Stimulated activated naive CD8-positive, alpha-beta T cell treated with anti-CD3 and anti-CD28 coated beads, Interleukin-15, amount 100 ng/mL, for 72 hours (primary cell): ENCODE data around the gene DPP7.

Experiments
- ATAC-seq: fragments of 150-1000 bp; cut with Tn5 transposase; 2 replicates; pipeline ENCODE4 v1.10.0; 2021; ENCODE audit warnings: mild to moderate bottlenecking, moderate library complexity
- DNase-seq, 2 donors: peaks; one replicate each; pipeline ENCODE4 v3.0.0; 2021 to 2022
- H3K27ac Mint-ChIP-seq, 2 donors: one replicate each; pipeline ENCODE4 v1.8.0; 2022; ENCODE audit warnings: mild to moderate bottlenecking in 2 of 2, mixed read lengths in 2 of 2, moderate library complexity in 2 of 2
- H3K27me3 Mint-ChIP-seq: one replicate; pipeline ENCODE4 v1.8.0; 2022; ENCODE audit warnings: mixed read lengths
- H3K4me1 Mint-ChIP-seq: one replicate; pipeline ENCODE4 v1.8.0; 2022; ENCODE audit warnings: mild to moderate bottlenecking, mixed read lengths
- H3K4me3 Mint-ChIP-seq, 2 donors: one replicate each; pipeline ENCODE4 v1.8.0; 2022; ENCODE audit warnings: mild to moderate bottlenecking in 2 of 2, mixed read lengths in 2 of 2, moderate library complexity in 1 of 2
- H3K9me3 Mint-ChIP-seq, 2 donors: one replicate each; pipeline ENCODE4 v1.8.0; 2022; ENCODE audit warnings: mixed read lengths in 2 of 2

Gene DPP7

DNA sequence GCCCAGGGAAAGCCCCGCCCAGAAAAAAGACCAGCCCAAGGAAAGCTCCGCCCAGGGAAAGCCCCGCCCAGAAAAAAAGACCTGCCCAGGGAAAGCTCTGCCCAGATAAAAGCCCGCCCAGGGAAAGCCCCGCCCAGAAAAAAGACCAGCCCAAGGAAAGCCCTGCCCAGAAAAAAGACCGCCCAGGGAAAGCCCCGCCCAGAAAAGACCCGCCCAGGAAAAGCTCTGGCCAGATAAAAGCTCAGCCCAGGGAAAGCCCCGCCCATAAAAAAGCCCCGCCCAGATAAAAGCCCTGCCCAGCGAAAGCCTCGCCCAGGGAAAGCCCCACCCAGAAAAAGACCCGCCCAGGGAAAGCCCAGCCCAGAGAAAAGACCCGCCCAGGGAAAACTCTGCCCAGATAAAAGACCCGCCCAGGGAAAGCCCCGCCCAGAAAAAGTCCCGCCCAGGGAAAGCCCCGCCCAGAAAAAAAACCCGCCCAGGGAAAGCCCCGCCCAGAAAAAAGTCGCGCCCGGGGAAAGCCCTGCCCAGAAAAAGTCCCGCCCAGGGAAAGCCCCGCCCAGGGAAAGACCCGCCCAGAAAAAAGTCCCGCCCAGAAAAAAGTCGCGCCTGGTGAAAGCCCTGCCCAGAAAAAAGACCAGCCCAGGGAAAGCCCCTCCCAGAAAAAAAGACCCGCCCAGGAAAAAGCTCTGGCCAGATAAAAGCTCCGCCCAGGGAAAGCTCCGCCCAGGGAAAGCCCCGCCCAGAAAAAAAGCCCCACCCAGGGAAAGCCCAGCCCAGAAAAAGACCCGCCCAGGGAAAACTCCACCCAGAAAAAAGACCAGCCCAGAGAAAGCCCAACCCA, 36.3 kb upstream of the DPP7 start:
- peaks cover 43% of the 10 kb centered on the region for H3K27me3 Mint-ChIP-seq
- no peaks in the 10 kb centered on the region for H3K9me3 Mint-ChIP-seq
- ATAC-seq, result peak; percentile 62
- peak overlapping the region; percentile 54 to 59 for H3K4me3 Mint-ChIP-seq
- no peak overlapping the region for H3K27ac Mint-ChIP-seq
- H3K4me1 Mint-ChIP-seq, result peaks cover 23% of the 10 kb centered on the region
- DNase-seq, result peak; percentile 90 to 94

DNA sequence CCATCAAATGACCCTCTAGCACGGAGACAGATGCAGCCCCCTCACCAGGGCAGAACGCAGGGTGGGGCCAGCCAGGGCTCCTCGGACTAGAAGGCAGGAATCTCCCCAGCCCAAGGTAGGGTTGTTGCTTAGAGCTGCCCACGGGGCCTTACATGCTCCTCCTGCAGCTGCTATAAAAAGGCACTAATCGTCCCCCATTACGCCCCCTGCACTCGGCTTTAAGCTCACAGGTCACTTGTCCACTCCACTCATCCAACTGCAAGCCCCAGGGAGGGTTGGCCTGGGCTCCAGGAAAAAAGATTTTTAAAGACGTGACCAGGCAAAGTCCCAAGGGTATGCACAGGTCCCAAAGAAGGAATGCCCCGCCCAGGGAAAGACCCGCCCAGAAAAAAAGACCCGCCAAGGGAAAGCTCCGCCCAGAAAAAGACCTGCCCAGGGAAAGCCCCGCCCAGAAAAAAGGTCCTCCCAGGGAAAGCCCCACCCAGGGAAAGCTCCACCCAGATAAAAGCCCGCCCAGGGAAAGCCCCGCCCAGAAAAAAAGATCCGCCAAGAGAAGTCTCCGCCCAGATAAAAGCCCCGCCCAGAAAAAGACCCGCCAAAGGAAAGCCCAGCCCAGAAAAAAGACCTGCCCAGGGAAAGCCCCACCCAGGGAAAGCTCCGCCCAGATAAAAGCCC, 35.5 kb upstream of the DPP7 start:
- Mint-ChIP-seq H3K27ac (no peak overlapping the region), H3K27me3 (peaks cover 38% of the 10 kb centered on the region), H3K4me1 (peaks cover 22% of the 10 kb centered on the region), H3K4me3 (peak overlapping the region; percentile 17 to 59), H3K9me3 (no peaks in the 10 kb centered on the region)
- ATAC-seq (no peak), DNase-seq (no peak)

DNA sequence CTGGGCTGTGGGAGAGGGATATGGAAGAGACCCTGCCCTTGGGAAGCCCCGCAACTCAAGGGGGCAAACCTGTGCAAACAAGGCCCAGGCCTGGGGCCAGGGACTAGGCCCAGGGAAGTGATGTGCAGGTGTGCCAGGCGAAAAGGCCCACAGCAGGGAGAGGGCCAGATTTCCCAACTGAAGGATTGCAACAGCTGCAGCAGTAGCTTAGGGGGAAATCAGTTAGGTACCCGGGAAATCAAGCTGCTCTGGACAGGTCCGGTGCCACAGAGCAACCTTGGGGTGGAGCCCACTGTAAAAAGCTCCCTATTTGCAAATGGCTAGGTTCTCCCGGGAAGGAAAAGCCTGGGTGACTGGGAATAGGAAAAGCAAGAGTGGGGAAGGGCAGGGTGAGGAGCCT, 34.8 kb upstream of the DPP7 start:
- Mint-ChIP-seq H3K4me1 (peaks cover 22% of the 10 kb centered on the region), H3K27me3 (peaks cover 36% of the 10 kb centered on the region), H3K27ac (no peak overlapping the region), H3K9me3 (no peaks in the 10 kb centered on the region), H3K4me3 (no peak overlapping the region)
- ATAC-seq (no peak), DNase-seq (no peak)

DNA sequence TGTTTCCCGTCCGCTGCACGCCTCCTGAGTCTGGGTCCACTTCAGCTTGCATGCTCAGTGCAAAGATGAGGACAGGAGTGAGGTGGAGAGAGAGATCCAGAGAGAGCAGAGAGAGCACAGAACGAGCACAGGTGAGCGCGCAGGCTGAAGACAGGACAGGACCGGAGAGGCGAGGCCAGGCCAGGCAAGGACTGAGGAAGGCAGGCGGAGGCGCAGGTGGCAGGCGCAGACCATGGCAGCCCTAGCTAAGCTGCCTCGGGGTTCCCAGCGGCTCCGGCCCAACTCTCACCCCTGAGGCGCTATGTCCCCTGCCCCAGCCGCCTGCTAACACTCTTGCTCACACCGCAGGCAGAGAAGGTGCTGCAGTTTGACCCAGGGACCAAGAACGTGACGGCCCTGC, 34.1 kb upstream of the DPP7 start:
- Mint-ChIP-seq H3K4me1 (peaks cover 22% of the 10 kb centered on the region), H3K4me3 (no peak overlapping the region), H3K9me3 (no peaks in the 10 kb centered on the region), H3K27me3 (peaks cover 43% of the 10 kb centered on the region), H3K27ac (no peak overlapping the region)
- no peak for DNase-seq
- ATAC-seq, result no peak

DNA sequence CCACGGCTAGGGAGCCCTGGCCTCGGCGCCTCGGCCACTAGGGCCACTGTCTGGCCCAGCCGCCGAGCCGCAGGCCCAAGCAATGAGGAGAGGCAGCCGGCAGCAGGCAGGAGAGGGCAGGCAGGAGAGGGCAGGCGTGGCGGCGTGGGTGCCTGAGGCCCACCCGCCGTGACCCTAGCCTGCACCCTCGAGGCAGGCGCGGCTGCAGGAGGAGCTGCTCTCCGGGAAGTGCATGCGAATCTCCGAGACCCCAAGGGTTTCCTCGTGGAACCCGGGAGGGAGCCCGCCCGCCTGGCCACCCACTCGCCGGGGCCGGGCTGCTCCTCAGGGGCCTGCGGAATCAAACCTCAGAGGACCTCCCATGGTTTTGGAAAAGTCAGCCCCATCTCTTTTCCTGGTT, 33.7 kb upstream of the DPP7 start:
- H3K27me3 Mint-ChIP-seq, result peaks cover 47% of the 10 kb centered on the region
- H3K4me1 Mint-ChIP-seq, result peaks cover 22% of the 10 kb centered on the region
- H3K4me3 Mint-ChIP-seq, result no peak overlapping the region
- DNase-seq (no peak), ATAC-seq (no peak)
- no peak overlapping the region for H3K27ac Mint-ChIP-seq
- no peaks in the 10 kb centered on the region for H3K9me3 Mint-ChIP-seq

DNA sequence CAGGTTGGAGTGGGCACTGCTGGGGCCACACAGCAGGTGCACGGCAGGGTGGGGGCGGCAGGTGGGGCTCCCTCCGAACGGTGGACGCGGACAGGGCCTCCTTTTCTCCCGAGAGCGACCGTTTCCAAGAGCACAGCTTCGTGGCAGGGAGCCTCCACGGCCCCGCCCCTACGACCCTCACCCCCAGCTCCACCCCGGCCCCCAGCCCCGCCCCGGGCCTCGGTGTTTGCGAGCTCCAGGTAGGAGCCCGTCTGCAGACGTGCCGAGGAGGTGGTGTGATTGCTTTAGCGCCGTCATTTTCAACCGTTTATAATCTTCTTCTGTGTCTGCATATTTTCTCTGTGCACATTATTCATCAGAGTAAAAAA, 33.2 kb upstream of the DPP7 start:
- no peak for ATAC-seq
- H3K9me3 Mint-ChIP-seq, result no peaks in the 10 kb centered on the region
- peaks cover 22% of the 10 kb centered on the region for H3K4me1 Mint-ChIP-seq
- H3K27me3 Mint-ChIP-seq, result peaks cover 51% of the 10 kb centered on the region
- no peak overlapping the region for H3K27ac Mint-ChIP-seq
- H3K4me3 Mint-ChIP-seq, result no peak overlapping the region
- no peak for DNase-seq

DNA sequence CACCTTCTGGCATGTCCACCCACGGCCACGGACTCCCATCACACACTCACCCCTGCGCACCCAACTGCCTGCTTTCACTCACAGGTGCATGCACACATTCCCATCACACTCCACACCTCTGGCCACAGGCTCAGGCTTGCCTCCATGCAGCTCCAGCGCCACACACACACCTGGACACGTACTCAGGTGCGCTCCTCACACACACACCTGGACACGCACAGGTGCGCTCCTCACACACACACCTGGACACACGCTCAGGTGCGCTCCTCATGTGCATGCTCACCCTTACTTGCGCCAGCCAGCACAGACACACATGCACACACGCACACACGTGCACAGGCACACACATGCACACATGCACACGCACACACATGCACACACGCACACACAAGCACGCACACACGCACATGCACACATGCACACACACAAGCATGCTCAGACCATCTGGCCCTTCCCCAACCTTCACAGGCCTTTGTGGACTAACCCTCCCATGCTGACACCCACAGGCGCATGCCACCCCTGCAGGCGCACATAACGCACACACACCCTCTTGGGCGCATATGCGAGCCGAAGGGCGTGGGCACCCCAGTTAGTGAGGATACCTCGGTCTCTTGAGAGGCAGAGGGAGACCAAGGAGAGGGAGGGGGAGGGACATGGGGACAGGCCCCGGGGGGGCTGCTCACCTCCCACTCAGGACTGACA, 32.7 kb upstream of the DPP7 start:
- no peak overlapping the region for H3K4me3 Mint-ChIP-seq
- H3K27ac Mint-ChIP-seq, result no peak overlapping the region
- peaks cover 22% of the 10 kb centered on the region for H3K4me1 Mint-ChIP-seq
- no peak for DNase-seq
- peaks cover 56% of the 10 kb centered on the region for H3K27me3 Mint-ChIP-seq
- H3K9me3 Mint-ChIP-seq, result no peaks in the 10 kb centered on the region
- no peak for ATAC-seq

DNA sequence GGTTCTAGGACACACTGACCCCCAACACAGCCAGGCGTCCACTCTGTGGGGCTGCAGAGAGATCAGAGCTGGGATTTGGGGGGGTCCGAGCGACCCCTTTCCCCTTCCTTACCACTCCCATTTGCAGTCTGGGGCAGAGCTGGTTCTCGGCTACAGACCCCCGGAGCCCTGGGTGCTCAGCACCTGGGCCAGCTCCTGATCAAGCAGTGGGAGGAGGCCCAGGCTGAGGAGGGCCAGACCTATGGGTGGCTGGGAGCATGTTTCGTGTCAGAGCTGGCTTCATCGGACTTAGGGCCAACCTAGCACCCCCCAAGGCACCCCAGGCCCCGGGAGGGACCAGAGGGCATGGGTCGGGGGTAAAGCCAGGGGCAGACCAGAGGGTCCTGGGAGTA, 32.0 kb upstream of the DPP7 start:
- Mint-ChIP-seq H3K9me3 (no peaks in the 10 kb centered on the region), H3K4me3 (no peak overlapping the region), H3K27ac (no peak overlapping the region), H3K27me3 (peaks cover 63% of the 10 kb centered on the region), H3K4me1 (peaks cover 16% of the 10 kb centered on the region)
- DNase-seq (no peak), ATAC-seq (no peak)

DNA sequence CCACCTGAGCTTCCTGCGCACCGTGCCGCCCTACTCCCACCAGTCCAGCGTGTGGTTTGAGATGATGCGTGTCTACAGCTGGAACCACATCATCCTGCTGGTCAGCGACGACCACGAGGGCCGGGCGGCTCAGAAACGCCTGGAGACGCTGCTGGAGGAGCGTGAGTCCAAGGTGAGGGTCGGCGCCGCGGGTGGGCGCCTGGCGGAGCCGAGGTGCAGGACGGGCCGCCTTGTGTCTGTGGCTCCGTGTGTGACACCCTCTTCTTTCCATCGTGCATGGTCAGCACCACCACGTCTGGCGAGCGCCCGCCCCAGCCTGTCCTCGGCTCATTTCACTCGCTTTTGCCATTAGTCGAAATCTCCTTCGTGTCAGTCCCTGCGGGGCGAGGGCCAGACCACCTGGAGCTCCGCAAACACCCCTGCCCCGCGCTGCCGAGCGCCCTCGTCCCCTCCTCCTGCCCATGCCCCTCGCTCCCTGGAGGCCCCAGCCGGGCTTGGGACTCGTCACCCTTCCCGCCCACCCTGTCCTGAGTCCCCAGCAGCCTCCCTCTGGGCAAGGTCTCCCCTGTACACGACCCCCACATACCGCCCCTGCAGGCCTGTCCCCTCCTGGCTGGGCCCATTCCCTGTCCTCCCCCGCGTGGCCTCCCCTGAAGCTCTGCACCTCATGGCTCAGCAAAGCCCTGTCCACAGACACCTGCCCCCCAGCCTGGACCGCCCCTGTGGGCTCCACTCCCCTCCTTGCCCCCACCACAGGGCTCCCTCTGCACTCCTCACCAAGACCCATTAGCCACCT, 31.4 kb upstream of the DPP7 start:
- ATAC-seq (peak; percentile 5), DNase-seq (no peak)
- Mint-ChIP-seq H3K9me3 (no peaks in the 10 kb centered on the region), H3K27ac (no peak overlapping the region), H3K27me3 (peaks cover 69% of the 10 kb centered on the region), H3K4me1 (peaks cover 10% of the 10 kb centered on the region), H3K4me3 (no peak overlapping the region)

DNA sequence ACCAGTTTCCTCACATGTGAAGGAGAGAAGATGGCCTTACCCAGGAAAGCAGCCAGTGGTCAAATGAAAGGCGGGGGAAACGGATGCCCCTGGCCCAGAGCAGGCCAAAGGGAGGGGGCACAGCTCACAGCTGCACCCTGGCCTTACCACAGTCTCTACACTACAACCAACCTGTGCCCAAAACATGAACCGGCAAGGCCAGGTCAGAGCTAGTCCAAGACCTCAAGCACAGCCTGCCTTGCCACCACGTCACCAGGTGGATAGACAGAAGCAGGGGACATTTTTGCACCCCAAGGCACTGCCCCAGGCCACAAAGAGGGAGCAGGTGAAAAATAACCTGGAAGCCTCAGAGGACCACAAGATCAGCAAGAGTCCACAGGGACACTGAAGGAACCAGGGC, 28.9 kb upstream of the DPP7 start:
- Mint-ChIP-seq H3K4me1 (peaks cover 4% of the 10 kb centered on the region), H3K9me3 (no peaks in the 10 kb centered on the region)
- ATAC-seq, result no peak

DNA sequence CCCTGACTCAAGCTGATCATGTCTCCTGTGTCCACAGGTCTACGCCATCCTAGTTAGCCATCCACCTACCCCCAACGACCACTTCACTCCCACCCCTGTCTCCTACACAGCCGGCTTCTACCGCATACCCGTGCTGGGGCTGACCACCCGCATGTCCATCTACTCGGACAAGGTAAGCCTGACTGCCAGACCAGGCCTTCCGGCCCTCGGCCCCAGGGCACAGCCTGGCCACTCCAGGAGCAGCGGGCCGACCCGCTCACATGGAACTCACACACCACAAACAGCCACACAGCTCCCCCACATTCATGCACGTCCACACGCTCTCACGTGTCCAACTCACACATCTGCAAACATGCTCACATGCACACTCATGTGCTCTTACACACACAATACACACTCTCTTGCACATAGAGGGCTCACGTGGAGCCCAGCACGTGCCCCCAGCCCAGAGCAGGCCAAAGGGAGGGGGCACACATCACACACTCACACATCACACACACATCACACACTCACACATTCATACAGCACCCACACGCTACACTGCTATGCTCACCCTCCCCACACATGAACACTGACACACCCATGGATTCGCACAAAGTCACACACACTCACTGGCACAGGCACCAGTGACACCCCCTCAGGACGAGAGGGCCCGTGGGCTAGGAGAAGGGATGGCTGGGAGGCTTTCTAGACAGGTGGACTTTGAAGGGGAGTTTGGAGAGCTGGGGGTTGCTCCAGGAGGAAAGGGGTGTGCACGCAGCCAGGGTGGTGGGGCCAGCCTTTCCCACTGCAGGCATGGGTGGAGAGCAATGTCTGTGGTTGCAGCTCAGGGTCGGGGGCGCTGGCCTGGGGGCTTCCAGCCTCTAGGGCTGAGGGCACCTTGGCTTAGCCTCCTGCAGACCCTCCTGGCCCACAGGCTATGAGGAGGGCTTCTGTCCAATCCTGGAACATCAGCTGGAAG, 27.7 kb upstream of the DPP7 start:
- Mint-ChIP-seq H3K27me3 (peaks cover 91% of the 10 kb centered on the region), H3K27ac (no peak overlapping the region), H3K4me3 (no peak overlapping the region), H3K4me1 (peaks cover 13% of the 10 kb centered on the region), H3K9me3 (no peaks in the 10 kb centered on the region)
- ATAC-seq, result no peak
- DNase-seq, result no peak

More for the DNA sequence above, 28.9 kb upstream of the DPP7 start:
- Mint-ChIP-seq H3K27me3 (peaks cover 89% of the 10 kb centered on the region), H3K27ac (no peak overlapping the region), H3K4me3 (no peak overlapping the region)
- no peak for DNase-seq

DNA sequence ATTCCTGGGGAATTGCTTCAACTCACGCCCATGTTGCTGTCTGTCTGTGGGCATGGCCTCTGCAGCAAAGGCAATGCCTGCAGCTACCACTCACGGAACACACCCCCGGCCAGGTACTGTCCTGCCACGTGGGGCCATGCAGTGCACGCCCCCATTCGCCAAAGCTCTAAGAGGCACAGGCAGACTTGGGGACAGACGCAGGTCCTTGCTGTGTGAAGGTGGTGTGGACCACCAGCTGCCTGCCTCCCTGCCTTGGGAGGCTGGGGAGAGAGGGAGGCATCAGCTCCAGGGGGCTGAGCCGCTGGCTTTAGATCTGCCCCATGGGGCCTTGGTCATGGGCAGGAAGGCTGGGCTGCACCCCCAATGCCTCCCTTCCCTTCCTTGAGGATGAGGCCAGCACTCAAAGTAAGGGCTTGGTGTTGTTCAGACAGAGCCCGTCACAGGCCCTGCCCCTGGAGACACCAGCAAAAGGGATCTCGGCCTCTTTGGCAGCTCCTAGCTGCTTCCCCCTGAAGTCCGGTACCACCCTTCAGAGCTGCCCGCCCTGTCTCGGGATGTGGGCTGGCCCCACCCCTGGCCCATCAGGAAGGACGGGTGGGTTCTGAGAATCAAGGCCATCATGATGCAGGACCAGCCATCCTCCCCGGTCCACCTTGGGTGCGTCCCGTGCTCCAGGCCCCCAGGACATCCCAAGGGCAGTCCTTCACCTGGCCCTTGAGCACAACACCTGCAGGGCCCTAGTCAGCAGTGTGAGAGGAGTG, 26.7 kb upstream of the DPP7 start:
- DNase-seq (no peak), ATAC-seq (no peak)
- H3K4me1 Mint-ChIP-seq, result peaks cover 13% of the 10 kb centered on the region
- H3K9me3 Mint-ChIP-seq, result no peaks in the 10 kb centered on the region
- no peak overlapping the region for H3K4me3 Mint-ChIP-seq
- H3K27ac Mint-ChIP-seq, result no peak overlapping the region
- H3K27me3 Mint-ChIP-seq, result peaks cover 91% of the 10 kb centered on the region

DNA sequence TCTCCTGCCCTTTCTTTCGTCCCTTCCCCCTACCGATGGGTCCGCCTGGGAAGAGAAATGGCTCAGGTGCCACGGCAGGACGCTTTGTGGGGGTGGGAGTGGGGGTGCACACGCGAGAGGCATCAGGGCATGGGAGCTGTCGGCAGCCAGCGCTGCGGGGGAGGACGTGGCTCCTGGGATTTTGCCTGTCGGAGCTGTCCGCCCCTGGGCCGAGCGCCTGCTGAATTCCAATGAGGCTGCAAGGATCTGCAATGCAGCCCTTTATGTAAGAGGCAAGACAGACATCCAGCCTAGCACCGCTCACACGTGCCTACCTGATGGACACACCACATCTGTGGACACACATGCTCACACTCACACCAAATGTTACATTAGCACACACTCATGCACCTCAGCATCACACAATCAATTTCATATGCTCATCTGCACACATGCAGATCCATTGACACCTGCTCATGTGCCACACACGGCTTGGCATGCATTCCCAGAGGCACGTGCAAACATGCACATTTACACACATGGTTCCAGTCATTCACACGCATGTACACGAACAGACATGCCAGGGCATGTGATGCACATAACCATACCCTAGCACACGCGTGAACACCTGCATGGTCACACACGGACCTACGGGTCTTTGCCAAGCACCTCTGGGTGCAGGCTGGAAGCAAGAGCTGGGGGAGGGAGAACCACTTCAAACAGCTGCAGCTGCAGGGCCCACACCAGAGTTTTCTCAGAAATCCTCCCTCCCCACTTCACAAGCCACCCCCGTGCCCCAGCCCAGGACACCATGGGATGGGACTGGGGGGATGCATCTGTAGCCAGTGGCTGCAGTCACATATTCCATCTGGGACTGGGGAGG, 25.8 kb upstream of the DPP7 start:
- H3K27me3 Mint-ChIP-seq, result peaks cover 92% of the 10 kb centered on the region
- DNase-seq (no peak), ATAC-seq (no peak)
- no peaks in the 10 kb centered on the region for H3K9me3 Mint-ChIP-seq
- H3K4me3 Mint-ChIP-seq, result no peak overlapping the region
- H3K27ac Mint-ChIP-seq, result no peak overlapping the region
- peaks cover 13% of the 10 kb centered on the region for H3K4me1 Mint-ChIP-seq
